HepG2 (cell line): ENCODE results near the gene CTRB2. TPM values are rescaled to one million over a fixed set of nuclear protein-coding genes. Genes with fewer than 3 reads are reported as not detected.

Experiments used
- ATAC-seq: fragments of 200-7000 bp; cut with Tn5 transposase; 3 replicates; pipeline ENCODE4 v1.9.1; 2020; ENCODE audit warnings: mild to moderate bottlenecking, moderate library complexity
- BruUV-seq: library from RNA; stranded (reverse); fragments of 400-500 nt; replicated peaks from 2 replicates; lab custom pipeline; 2021; lab: Mats Ljungman, UMichigan
- CTCF ChIA-PET: fragments of 300-600 bp; formaldehyde crosslinking; extraction: SDS; loops from one replicate; lab custom pipeline; 2021; ENCODE audit warnings: low total read pairs, inconsistent platforms, low intra/inter-chr PET ratio; lab: Yijun Ruan, JAX
- POLR2A ChIA-PET: fragments of 350-600 bp; sonication (Branson Sonifier 250); formaldehyde crosslinking; loops from one replicate; lab custom pipeline; 2020; ENCODE audit warnings: antibody characterized with exemption, inconsistent platforms; lab: Yijun Ruan, JAX
- DNase-seq: peaks from one replicate; pipeline ENCODE4 v3.0.0-alpha.2; 2015; ENCODE audit warnings: low spot score
- FAIRE-seq: peaks from 3 replicates; lab custom pipeline; 2011; peaks lifted over from hg19 to GRCh38; lab: Jason Lieb, UNC
- H2AFZ ChIP-seq: one replicate; pipeline ENCODE4 v1.6.1; 2011; ENCODE audit warnings: low read length, inconsistent platforms
- H3K27ac ChIP-seq: fragments of 300-600 bp; 3 replicates; pipeline ENCODE4 v1.8.0; 2011; ENCODE audit warnings: mixed run types, mild to moderate bottlenecking, mixed read lengths, low read length, inconsistent platforms; ENCODE audit not compliant: insufficient read depth; ENCODE audit errors: extremely low read length
- H3K27me3 ChIP-seq, 2 experiments: fragments of 200-600 bp in 1 of 2; 2 replicates in 1 of 2; 3 replicates in 1 of 2; pipeline versions ENCODE4 v1.6.0 to v1.8.0; 2011; ENCODE audit warnings: low read length in 2 of 2, mild to moderate bottlenecking in 2 of 2, moderate library complexity in 2 of 2, inconsistent platforms in 1 of 2; ENCODE audit not compliant: insufficient read depth in 2 of 2, control insufficient read depth in 1 of 2
- H3K36me3 ChIP-seq, 2 experiments: fragments of 200-600 bp in 1 of 2; replicated peaks in 1 of 2; 2 replicates in 1 of 2; 3 replicates in 1 of 2; pipeline versions ENCODE4 v1.5.1 to v1.8.0; 2011; ENCODE audit warnings: low read length in 2 of 2, inconsistent platforms in 1 of 2; ENCODE audit not compliant: insufficient read depth in 2 of 2, control insufficient read depth in 1 of 2
- H3K4me1 ChIP-seq: 2 replicates; pipeline ENCODE4 v1.5.1; 2012; ENCODE audit warnings: low read length, inconsistent platforms; ENCODE audit not compliant: insufficient read depth
- H3K4me2 ChIP-seq: 2 replicates; pipeline ENCODE4 v1.6.0; 2011; ENCODE audit warnings: low read depth, low read length, inconsistent platforms
- H3K4me3 ChIP-seq, 3 experiments: fragments of 200-600 bp in 1 of 3; sonication (generic), shearing (Covaris generic) in 1 of 3; replicated peaks in 1 of 3; 2 replicates each; pipeline ENCODE4 v1.5.1; 2011 to 2016; ENCODE audit warnings: low read length in 3 of 3, inconsistent platforms in 2 of 3, low read depth in 2 of 3, mild to moderate bottlenecking in 2 of 3, control low read depth in 1 of 3, mixed read lengths in 1 of 3; ENCODE audit not compliant: insufficient read depth in 1 of 3
- H3K79me2 ChIP-seq: one replicate; pipeline ENCODE4 v1.6.1; 2011; ENCODE audit warnings: low read length, inconsistent platforms; ENCODE audit not compliant: insufficient read depth
- H3K9ac ChIP-seq: 2 replicates; pipeline ENCODE4 v1.6.0; 2011; ENCODE audit warnings: mild to moderate bottlenecking, low read depth, low read length, inconsistent platforms; ENCODE audit not compliant: insufficient read depth
- H3K9me3 ChIP-seq: 2 replicates; pipeline ENCODE4 v1.5.1; 2012; ENCODE audit warnings: mild to moderate bottlenecking, low read length
- H4K20me1 ChIP-seq: 2 replicates; pipeline ENCODE4 v1.6.0; 2011; ENCODE audit warnings: inconsistent platforms, mild to moderate bottlenecking, low read length, moderate library complexity; ENCODE audit not compliant: insufficient read depth
- CREB1 ChIP-seq, 2 experiments: fragments of 450-650 bp in 1 of 2; IDR thresholded peaks; 2 replicates each; pipeline ENCODE4 v1.6.1; 2016 to 2017; ENCODE audit warnings: control low read depth in 1 of 2, mild to moderate bottlenecking in 1 of 2, missing compliant biosample characterization in 1 of 2, missing genetic modification characterization in 1 of 2
- FOSL2 ChIP-seq: sonication (generic); formaldehyde crosslinking; IDR thresholded peaks from 2 replicates; pipeline ENCODE4 v1.4.0; 2020; ENCODE audit warnings: missing genetic modification reagents
- GLMP ChIP-seq: sonication (generic); formaldehyde crosslinking; IDR thresholded peaks from 2 replicates; pipeline ENCODE4 v1.9.0; 2021; ENCODE audit warnings: missing genetic modification reagents, mild to moderate bottlenecking, borderline replicate concordance
- HCFC1 ChIP-seq: fragments of 150-350 bp; IDR thresholded peaks from 2 replicates; pipeline ENCODE4 v1.6.1; 2014; ENCODE audit warnings: low read depth, low read length
- JUNB ChIP-seq: sonication (generic); formaldehyde crosslinking; IDR thresholded peaks from 2 replicates; pipeline ENCODE4 v1.8.0; 2022; ENCODE audit warnings: missing genetic modification reagents, mild to moderate bottlenecking, borderline replicate concordance
- MLX ChIP-seq: IDR thresholded peaks from 2 replicates; pipeline ENCODE4 v1.6.1; 2016
- PREB ChIP-seq: sonication (generic); formaldehyde crosslinking; IDR thresholded peaks from 2 replicates; pipeline ENCODE4 v1.4.0; 2020; ENCODE audit warnings: missing genetic modification reagents
- SCMH1 ChIP-seq: sonication (generic); formaldehyde crosslinking; IDR thresholded peaks from 2 replicates; pipeline ENCODE4 v1.9.0; 2021; ENCODE audit warnings: missing genetic modification reagents, mild to moderate bottlenecking, borderline replicate concordance
- TERF1 ChIP-seq: sonication (generic); formaldehyde crosslinking; IDR thresholded peaks from 2 replicates; pipeline ENCODE4 v1.8.0; 2022; ENCODE audit warnings: mild to moderate bottlenecking, missing genetic modification reagents, moderate library complexity
- ZFP36 ChIP-seq: fragments of 150-350 bp; IDR thresholded peaks from 2 replicates; pipeline ENCODE4 v1.6.1; 2018; ENCODE audit warnings: borderline replicate concordance, low read length, low read depth; ENCODE audit not compliant: partially characterized antibody
- ZNF3 ChIP-seq: IDR thresholded peaks from 2 replicates; pipeline ENCODE4 v1.7.0; 2017; ENCODE audit warnings: inconsistent platforms
- ZNF607 ChIP-seq: sonication (generic); formaldehyde crosslinking; IDR thresholded peaks from 2 replicates; pipeline ENCODE4 v1.5.1; 2020; ENCODE audit warnings: missing genetic modification reagents, mild to moderate bottlenecking, borderline replicate concordance
- ZNF770 ChIP-seq: sonication (generic); formaldehyde crosslinking; IDR thresholded peaks from 2 replicates; pipeline ENCODE4 v1.5.0; 2020; ENCODE audit warnings: mild to moderate bottlenecking, missing genetic modification reagents
- ZSCAN5A ChIP-seq: sonication (generic); formaldehyde crosslinking; IDR thresholded peaks from 2 replicates; pipeline ENCODE4 v1.8.0; 2022; ENCODE audit warnings: mild to moderate bottlenecking, missing genetic modification reagents, borderline replicate concordance
- WGBS: methylation state at CpG from one replicate; pipeline ENCODE4 v1.1.6; 2017; ENCODE audit warnings: low lambda C conversion rate; 5-methylcytosine and 5-hydroxymethylcytosine counted together
- in situ Hi-C: cut with HindIII; loops from 2 replicates; pipeline ENCODE4 v1.10.0; 2017; ENCODE audit warnings: low pct_unique_long_range_greater_than_20kb; ENCODE audit not compliant: extremely low pct_ligation_motif_present
- intact Hi-C: fragments of 100-400 bp; cut with micrococcal nuclease; formaldehyde crosslinking; loops from one replicate; pipeline ENCODE4 v1.10.0; 2022; ENCODE audit not compliant: unreplicated experiment
- polyA plus RNA-seq, 8 experiments: library from polyadenylated mRNA; depleted of rRNA in 3 of 8; stranded (reverse) in 7 of 8; unstranded in 1 of 8; fragments of >200 nt; fragmentation: Illumina TruSeq in 4 of 8; extraction: Trizol in 4 of 8; gene quantifications; 2 replicates each; pipeline versions ENCODE4 v1.2.1 to v1.2.3, GENCODE V29; 2011 to 2016; ENCODE audit warnings: low read depth in 4 of 8, missing spikeins in 1 of 8, mixed read lengths in 1 of 8; ENCODE audit not compliant: insufficient read depth in 1 of 8
- total RNA-seq, 5 experiments: library from RNA; depleted of rRNA; stranded (reverse); fragments of >200 nt; fragmentation: Illumina TruSeq; extraction: Trizol; gene quantifications; 2 replicates each; pipeline ENCODE4 v1.2.3, GENCODE V29; 2016; ENCODE audit warnings: low read depth in 1 of 5

Gene CTRB2
- total and polyA plus RNA-seq, 2 of the 13 experiments (the other 11 are each of a cell fraction or from before 2014, with no cell fraction given) = 0.13 TPM; not detected in 1

- no peak for TF ChIP-seq ZNF770 (CRISPR knock-in tag)
These were observed 13.7 kb downstream of the CTRB2 start (continued) for GRCh38 chr16:75193265-75193650.

DNA sequence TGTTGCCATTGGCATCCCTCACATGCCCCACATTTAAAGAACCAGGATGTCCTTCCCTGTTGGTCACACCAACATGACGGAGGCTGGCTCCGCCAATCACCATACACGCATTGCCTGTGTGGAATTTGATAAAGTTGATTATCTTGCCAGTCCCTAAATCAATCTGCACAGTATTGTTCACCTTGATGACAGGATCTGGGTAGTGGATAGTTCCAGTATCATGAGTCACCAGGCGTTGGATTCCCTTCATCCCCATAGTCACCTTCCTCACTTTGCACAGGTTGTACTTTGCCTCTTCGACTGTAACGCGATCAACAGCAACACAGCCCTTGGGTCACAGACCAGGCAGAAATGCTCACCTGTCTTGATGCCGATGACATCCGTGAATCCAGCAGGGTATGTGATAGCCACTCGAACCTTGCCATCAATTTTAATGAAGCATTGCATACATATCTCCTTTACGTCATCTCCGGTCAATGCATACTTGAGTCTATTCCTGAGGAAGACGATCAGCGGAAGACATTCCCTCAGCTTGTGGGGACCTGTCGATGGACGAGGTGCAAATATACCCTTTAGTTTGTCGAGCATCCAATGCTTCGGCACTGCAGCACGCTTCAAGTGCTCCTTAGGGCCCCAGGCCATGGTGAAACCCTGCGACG is 14.2 kb downstream of the CTRB2 start:
- ChIA-PET POLR2A (no interaction called here), CTCF (no interaction called here)
- ATAC-seq (peak; percentile 24; the same call in 1 of the 3 replicates), DNase-seq (peak; percentile 25), FAIRE-seq (no peak)
- intact Hi-C loops = no loop called here
- H3K27ac ChIP-seq = no peak overlapping the region
- H3K9ac ChIP-seq = no peak overlapping the region
- H3K27me3 ChIP-seq = peaks cover 6 to 63% of the 10 kb centered on the region in 2 experiments
- H3K4me3 ChIP-seq = no peak overlapping the region
- BruUV-seq = no TSS peak
- H2AFZ ChIP-seq = no peak overlapping the region
- no peaks in the 10 kb centered on the region for H3K79me2 ChIP-seq
- no peak overlapping the region for H3K4me2 ChIP-seq
- H3K9me3 ChIP-seq = no peaks in the 10 kb centered on the region
- H3K36me3 ChIP-seq = no peaks in the 10 kb centered on the region
- no peaks in the 10 kb centered on the region for H4K20me1 ChIP-seq
- whole genome bisulfite sequencing = 59% methylated on average over 21 of the region's 21 CpGs
- H3K4me1 ChIP-seq = peaks cover 11% of the 10 kb centered on the region
- in situ Hi-C loops = loop anchor here (25.0 kb wide), 1 partner anchor 570 kb away; no protein-coding TSS in a partner anchor
- peak; percentile 47; the same call in 1 of the 2 replicates for TF ChIP-seq CREB1 (IDR thresholded peaks at IDR 0.05)
- TF ChIP-seq CREB1 (CRISPR knock-in tag; IDR thresholded peaks at IDR 0.05) = no peak
- TF ChIP-seq ZNF607 = 0 out of 2 replicates have a peak, but pooled peaks have one; percentile 12
- no peak for TF ChIP-seq TERF1 (CRISPR knock-in tag)
- no peak for TF ChIP-seq HCFC1
- TF ChIP-seq ZNF3 = no peak
- TF ChIP-seq GLMP (CRISPR knock-in tag) = no peak
- no peak for TF ChIP-seq JUNB
- no peak for TF ChIP-seq SCMH1 (CRISPR knock-in tag)
- peak; percentile 44 for TF ChIP-seq FOSL2 (CRISPR knock-in tag)
- no peak for TF ChIP-seq MLX (CRISPR knock-in tag)
- no peak for TF ChIP-seq ZSCAN5A (CRISPR knock-in tag)
- TF ChIP-seq PREB (CRISPR knock-in tag) = no peak
- no peak for TF ChIP-seq ZFP36
